K562 (cell line): ENCODE results near the gene ADAMTS20. TPM values are rescaled to one million over a fixed set of nuclear protein-coding genes. Genes with fewer than 3 reads are reported as not detected.

Experiments
- ATAC-seq: fragments of 200-7000 bp; cut with Tn5 transposase; 3 replicates; pipeline ENCODE4 v1.9.1; 2020; ENCODE audit warnings: moderate library complexity
- BruUV-seq: library from RNA; stranded (reverse); fragments of 400-500 nt; replicated peaks from 2 replicates; lab custom pipeline; 2021; lab: Mats Ljungman, UMichigan
- CTCF ChIA-PET: fragments of 300-600 bp; formaldehyde crosslinking; extraction: SDS; loops from one replicate; lab custom pipeline; 2021; ENCODE audit warnings: low intra/inter-chr PET ratio; lab: Yijun Ruan, JAX
- POLR2A ChIA-PET: fragments of 300-600, 350-650 bp; sonication (Branson Sonifier 250); formaldehyde crosslinking; extraction: SDS; loops from one replicate; lab custom pipeline; 2021; ENCODE audit warnings: antibody characterized with exemption, inconsistent platforms; lab: Yijun Ruan, JAX
- DNase-seq, 4 experiments: peaks; one replicate each; pipeline versions ENCODE4 v3.0.0 to v3.0.0-alpha.2; 2011 to 2018; ENCODE audit warnings: low spot score in 3 of 4, mixed read lengths in 3 of 4; ENCODE audit errors: extremely low read depth in 1 of 4
- FAIRE-seq: peaks from 2 replicates; lab custom pipeline; 2011; peaks lifted over from hg19 to GRCh38; lab: Jason Lieb, UNC
- H2AFZ ChIP-seq: 2 replicates; pipeline ENCODE4 v1.6.0; 2011; ENCODE audit warnings: low read depth, low read length, control low read depth, inconsistent platforms
- H3K27ac ChIP-seq: fragments of 200-600 bp; 3 replicates; pipeline ENCODE4 v1.8.0; 2011; ENCODE audit warnings: low read depth, mild to moderate bottlenecking, control low read depth, inconsistent platforms, low read length, moderate library complexity, mixed read lengths; ENCODE audit errors: extremely low read depth
- H3K27me3 ChIP-seq, 2 experiments: fragments of 300-600 bp in 1 of 2; 2 replicates in 1 of 2; 3 replicates in 1 of 2; pipeline versions ENCODE4 v1.6.0 to v1.8.0; 2011; ENCODE audit warnings: inconsistent platforms in 2 of 2, low read length in 2 of 2, mild to moderate bottlenecking in 1 of 2, mixed read lengths in 1 of 2, moderate library complexity in 1 of 2; ENCODE audit not compliant: control insufficient read depth in 2 of 2, insufficient read depth in 2 of 2
- H3K36me3 ChIP-seq: fragments of 300-600 bp; 3 replicates; pipeline ENCODE4 v1.8.0; 2011; ENCODE audit warnings: mild to moderate bottlenecking, low read length, inconsistent platforms; ENCODE audit not compliant: control insufficient read depth, insufficient read depth
- H3K4me1 ChIP-seq, 2 experiments: fragments of 200-600 bp in 1 of 2; replicated peaks in 1 of 2; 2 replicates in 1 of 2; 3 replicates in 1 of 2; pipeline versions ENCODE4 v1.5.1 to v1.8.0; 2011; ENCODE audit warnings: inconsistent platforms in 2 of 2, low read length in 2 of 2, mild to moderate bottlenecking in 1 of 2, mixed read lengths in 1 of 2, moderate library complexity in 1 of 2; ENCODE audit not compliant: control insufficient read depth in 2 of 2, insufficient read depth in 2 of 2
- H3K4me2 ChIP-seq: 2 replicates; pipeline ENCODE4 v1.6.1; 2011; ENCODE audit warnings: low read length, control low read depth, inconsistent platforms, mixed read lengths; ENCODE audit not compliant: insufficient read depth
- H3K4me3 ChIP-seq: fragments of 200-600 bp; sonication (generic), shearing (Covaris generic); 2 replicates; pipeline ENCODE4 v1.5.1; 2016; ENCODE audit warnings: control low read depth, inconsistent platforms
- H3K79me2 ChIP-seq: fragments of 200-600 bp; 3 replicates; pipeline ENCODE4 v1.8.0; 2011; ENCODE audit warnings: low read length, inconsistent platforms; ENCODE audit not compliant: control insufficient read depth, insufficient read depth
- H3K9ac ChIP-seq, 2 experiments: 2 replicates each; pipeline versions ENCODE4 v1.6.0 to v1.6.1; 2011; ENCODE audit warnings: low read depth in 2 of 2, low read length in 2 of 2, control low read depth in 1 of 2, inconsistent platforms in 1 of 2, mild to moderate bottlenecking in 1 of 2, mixed read lengths in 1 of 2; ENCODE audit not compliant: insufficient read depth in 1 of 2
- H3K9me1 ChIP-seq: one replicate; pipeline ENCODE4 v1.6.0; 2011; ENCODE audit warnings: inconsistent platforms, mild to moderate bottlenecking, low read length, moderate library complexity; ENCODE audit not compliant: control insufficient read depth, insufficient read depth
- H3K9me3 ChIP-seq: replicated peaks from 2 replicates; pipeline ENCODE4 v1.5.1; 2011; ENCODE audit warnings: low read depth, low read length, inconsistent platforms; ENCODE audit not compliant: control insufficient read depth, insufficient read depth
- H4K20me1 ChIP-seq: replicated peaks from 2 replicates; pipeline ENCODE4 v1.6.1; 2011; ENCODE audit warnings: low read length, inconsistent platforms, mixed read lengths; ENCODE audit not compliant: control insufficient read depth, insufficient read depth
- BRF1 ChIP-seq: IDR thresholded peaks from 3 replicates; pipeline ENCODE4 v1.6.1; 2011; ENCODE audit warnings: borderline replicate concordance, mild to moderate bottlenecking; ENCODE audit not compliant: insufficient read length; ENCODE audit errors: extremely low read depth
- FOXA3 ChIP-seq, 2 experiments: fragments of 450-650 bp in 1 of 2; sonication (generic) in 1 of 2; formaldehyde crosslinking; IDR thresholded peaks in 1 of 2; conservative IDR thresholded peaks in 1 of 2; 2 replicates each; pipeline versions ENCODE4 v1.4.0 to v1.8.0; 2020 to 2022; ENCODE audit warnings: mild to moderate bottlenecking in 2 of 2, missing genetic modification reagents in 1 of 2
- GATAD2A ChIP-seq: fragments of 450-650 bp; IDR thresholded peaks from 2 replicates; pipeline ENCODE4 v1.6.1; 2017
- HIVEP1 ChIP-seq: fragments of 250-450 bp; sonication (Bioruptor Pico); IDR thresholded peaks from 2 replicates; pipeline ENCODE4 v1.4.0; 2020; ENCODE audit warnings: mild to moderate bottlenecking
- KAT8 ChIP-seq: fragments of 450-650 bp; IDR thresholded peaks from 2 replicates; pipeline ENCODE4 v1.6.1; 2016; ENCODE audit warnings: low read depth, mild to moderate bottlenecking
- NFE2L1 ChIP-seq: fragments of 450-650 bp; IDR thresholded peaks from 2 replicates; pipeline ENCODE4 v1.6.1; 2016; ENCODE audit warnings: missing genetic modification characterization, low read depth, mild to moderate bottlenecking, missing compliant biosample characterization, moderate library complexity, borderline replicate concordance
- RB1 ChIP-seq: fragments of 450-650 bp; IDR thresholded peaks from 2 replicates; pipeline ENCODE4 v1.6.1; 2017; ENCODE audit warnings: low read depth, mild to moderate bottlenecking
- ZFX ChIP-seq: sonication (generic); formaldehyde crosslinking; IDR thresholded peaks from 2 replicates; pipeline ENCODE4 v1.8.0; 2022; ENCODE audit warnings: mild to moderate bottlenecking, missing genetic modification reagents, moderate library complexity
- ZNF217 ChIP-seq: sonication (generic); formaldehyde crosslinking; IDR thresholded peaks from 2 replicates; pipeline ENCODE4 v1.8.0; 2022; ENCODE audit warnings: mild to moderate bottlenecking, missing genetic modification reagents
- WGBS: fragments of 100-300 bp; shearing (Covaris generic); methylation state at CpG from one replicate; pipeline ENCODE4 v1.1.6; 2016; ENCODE audit warnings: low coverage, mixed read lengths; ENCODE audit not compliant: insufficient coverage; ENCODE audit errors: missing lambda C conversion rate; 5-methylcytosine and 5-hydroxymethylcytosine counted together
- in situ Hi-C: fragments of 300-500 bp; cut with MboI; formaldehyde crosslinking; loops from 4 replicates; pipeline ENCODE4 v1.15.0; 2018; ENCODE audit warnings: inconsistent platforms, mixed read lengths
- intact Hi-C: fragments of 100-400 bp; cut with micrococcal nuclease; formaldehyde crosslinking; loops from 2 replicates; pipeline ENCODE4 v1.14.2; 2022
- polyA plus RNA-seq, 8 experiments: library from polyadenylated mRNA; depleted of rRNA in 4 of 8; stranded (reverse) in 5 of 8; unstranded in 3 of 8; fragments of >200 nt; fragmentation: Nextera tagmentation in 2 of 8; fragmentation: Illumina TruSeq in 1 of 8; extraction: Ambion mirVana in 2 of 8; extraction: Trizol in 1 of 8; gene quantifications; 2 replicates each; pipeline versions ENCODE4 v1.2.1 to v1.2.3, GENCODE V29; 2011 to 2014; ENCODE audit warnings: inconsistent platforms in 1 of 8, missing spikeins in 1 of 8
- total RNA-seq, 7 experiments: library from RNA; depleted of rRNA in 6 of 7; stranded (reverse); fragments of >200 nt in 6 of 7; fragmentation: Illumina TruSeq in 2 of 7; extraction: Trizol in 2 of 7; gene quantifications; 2 replicates each; pipeline versions ENCODE4 v1.2.1 to v1.2.3, GENCODE V29; 2011 to 2021; ENCODE audit warnings: low replicate concordance in 1 of 7
- TF ChIP-seq, protein P1 (sequence below): fragments of 250-450 bp; sonication (Bioruptor Pico); IDR thresholded peaks from 2 replicates; pipeline ENCODE4 v1.4.0; 2020; ENCODE audit warnings: mild to moderate bottlenecking, moderate library complexity
- TF ChIP-seq, protein P2 (sequence below): fragments of 250-450 bp; sonication (Bioruptor Pico); IDR thresholded peaks from 2 replicates; pipeline ENCODE4 v1.4.0; 2020; ENCODE audit warnings: borderline replicate concordance
- TF ChIP-seq, protein P3 (sequence below): fragments of 250-450 bp; sonication (Bioruptor Pico); IDR thresholded peaks from 2 replicates; pipeline ENCODE4 v1.4.0; 2020; ENCODE audit warnings: mild to moderate bottlenecking

ADAMTS20 gene
- total and polyA plus RNA-seq, 9 of the 15 experiments (the other 6 are each of a cell fraction or from before 2014, with no cell fraction given), result 0.01 to 0.84 (median 0.07) TPM; not detected in 2

DNA sequence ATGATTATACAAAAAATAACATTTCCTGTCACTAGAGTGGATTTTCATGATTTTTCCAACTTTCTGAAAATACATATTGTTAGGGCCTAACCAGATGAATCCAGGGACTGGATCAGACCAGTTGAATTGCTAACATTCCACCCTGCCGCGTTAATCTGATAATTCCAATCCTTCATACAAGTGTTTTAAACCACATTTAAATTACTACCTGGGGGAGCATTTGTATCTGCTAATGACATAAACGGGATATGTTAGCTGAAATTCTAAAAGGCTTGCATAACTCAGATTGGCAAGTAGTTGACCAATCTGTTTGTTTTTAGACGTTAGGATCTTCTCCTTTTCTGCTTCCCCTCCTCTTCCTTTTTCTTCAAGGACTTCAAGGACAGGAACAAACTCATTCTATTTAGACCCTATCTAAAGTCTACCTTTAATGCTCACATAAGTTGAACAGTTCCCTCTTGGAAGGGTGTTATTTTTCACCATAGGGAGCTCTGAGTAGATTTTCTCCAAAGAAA is 239.0 kb downstream of the ADAMTS20 start:
- Histone ChIP-seq H3K79me2 (no peaks in the 10 kb centered on the region), H3K4me2 (no peak overlapping the region), H3K9me1 (no peaks in the 10 kb centered on the region), H3K4me3 (no peak overlapping the region), H3K27me3 (no peaks in the 10 kb centered on the region), H3K27ac (no peak overlapping the region), H3K9ac (no peak overlapping the region), H3K36me3 (no peaks in the 10 kb centered on the region), H4K20me1 (no peaks in the 10 kb centered on the region), H3K4me1 (no peaks in the 10 kb centered on the region), H2AFZ (no peak overlapping the region), H3K9me3 (no peaks in the 10 kb centered on the region)
- FAIRE-seq (no peak), DNase-seq (no peak), ATAC-seq (no peak)
- 3% methylated on average over 4 of the region's 4 CpGs for WGBS
- ChIA-PET CTCF (no interaction called here), POLR2A (no interaction called here)
- in situ Hi-C loops, result no loop called here
- BruUV-seq, result no TSS peak
- TF ChIP-seq NFE2L1 (tag), result no peak
- intact Hi-C loops, result no loop called here

DNA sequence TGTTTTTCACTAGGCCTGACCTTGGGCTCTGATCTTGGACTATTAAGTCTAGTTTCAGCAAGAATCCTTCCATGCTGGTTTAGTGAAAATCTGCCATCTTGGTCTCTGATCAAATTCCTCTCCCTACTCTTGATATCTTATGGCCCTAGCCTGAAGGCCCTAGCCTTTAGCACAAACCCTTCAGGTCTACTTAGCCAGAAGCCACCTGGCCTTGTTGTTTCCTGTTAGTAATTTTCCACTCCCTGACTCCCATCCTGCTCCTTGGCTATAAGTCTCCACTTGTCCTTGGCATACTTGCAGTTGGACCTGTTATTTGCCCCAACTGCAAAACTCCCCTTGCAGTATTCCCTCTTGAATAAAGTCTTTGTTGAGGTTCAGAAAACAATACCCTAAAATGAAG is 241.4 kb downstream of the ADAMTS20 start:
- ATAC-seq, result no peak
- H3K79me2 ChIP-seq, result no peaks in the 10 kb centered on the region
- no peaks in the 10 kb centered on the region for H3K9me1 ChIP-seq
- intact Hi-C loops, result no loop called here
- BruUV-seq, result no TSS peak
- H3K4me1 ChIP-seq, result no peaks in the 10 kb centered on the region
- H3K9ac ChIP-seq, result no peak overlapping the region
- no peak overlapping the region for H2AFZ ChIP-seq
- in situ Hi-C loops, result no loop called here
- no peaks in the 10 kb centered on the region for H3K9me3 ChIP-seq
- TF ChIP-seq ZFX, result no peak
- TF ChIP-seq, protein P1, sequence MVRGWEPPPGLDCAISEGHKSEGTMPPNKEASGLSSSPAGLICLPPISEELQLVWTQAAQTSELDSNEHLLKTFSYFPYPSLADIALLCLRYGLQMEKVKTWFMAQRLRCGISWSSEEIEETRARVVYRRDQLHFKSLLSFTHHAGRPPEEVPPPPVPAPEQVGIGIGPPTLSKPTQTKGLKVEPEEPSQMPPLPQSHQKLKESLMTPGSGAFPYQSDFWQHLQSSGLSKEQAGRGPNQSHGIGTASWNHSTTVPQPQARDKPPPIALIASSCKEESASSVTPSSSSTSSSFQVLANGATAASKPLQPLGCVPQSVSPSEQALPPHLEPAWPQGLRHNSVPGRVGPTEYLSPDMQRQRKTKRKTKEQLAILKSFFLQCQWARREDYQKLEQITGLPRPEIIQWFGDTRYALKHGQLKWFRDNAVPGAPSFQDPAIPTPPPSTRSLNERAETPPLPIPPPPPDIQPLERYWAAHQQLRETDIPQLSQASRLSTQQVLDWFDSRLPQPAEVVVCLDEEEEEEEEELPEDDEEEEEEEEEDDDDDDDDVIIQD (CRISPR knock-in tag), result no peak
- TF ChIP-seq, protein P2, sequence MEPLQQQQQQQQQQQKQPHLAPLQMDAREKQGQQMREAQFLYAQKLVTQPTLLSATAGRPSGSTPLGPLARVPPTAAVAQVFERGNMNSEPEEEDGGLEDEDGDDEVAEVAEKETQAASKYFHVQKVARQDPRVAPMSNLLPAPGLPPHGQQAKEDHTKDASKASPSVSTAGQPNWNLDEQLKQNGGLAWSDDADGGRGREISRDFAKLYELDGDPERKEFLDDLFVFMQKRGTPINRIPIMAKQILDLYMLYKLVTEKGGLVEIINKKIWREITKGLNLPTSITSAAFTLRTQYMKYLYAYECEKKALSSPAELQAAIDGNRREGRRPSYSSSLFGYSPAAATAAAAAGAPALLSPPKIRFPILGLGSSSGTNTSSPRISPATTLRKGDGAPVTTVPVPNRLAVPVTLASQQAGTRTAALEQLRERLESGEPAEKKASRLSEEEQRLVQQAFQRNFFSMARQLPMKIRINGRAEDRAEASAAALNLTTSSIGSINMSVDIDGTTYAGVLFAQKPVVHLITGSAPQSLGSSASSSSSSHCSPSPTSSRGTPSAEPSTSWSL (CRISPR knock-in tag), result no peak
- TF ChIP-seq GATAD2A, result no peak
- TF ChIP-seq RB1, result no peak
- TF ChIP-seq ZNF217 (CRISPR knock-in tag), result no peak
- no peak for TF ChIP-seq KAT8
- TF ChIP-seq, protein P3, sequence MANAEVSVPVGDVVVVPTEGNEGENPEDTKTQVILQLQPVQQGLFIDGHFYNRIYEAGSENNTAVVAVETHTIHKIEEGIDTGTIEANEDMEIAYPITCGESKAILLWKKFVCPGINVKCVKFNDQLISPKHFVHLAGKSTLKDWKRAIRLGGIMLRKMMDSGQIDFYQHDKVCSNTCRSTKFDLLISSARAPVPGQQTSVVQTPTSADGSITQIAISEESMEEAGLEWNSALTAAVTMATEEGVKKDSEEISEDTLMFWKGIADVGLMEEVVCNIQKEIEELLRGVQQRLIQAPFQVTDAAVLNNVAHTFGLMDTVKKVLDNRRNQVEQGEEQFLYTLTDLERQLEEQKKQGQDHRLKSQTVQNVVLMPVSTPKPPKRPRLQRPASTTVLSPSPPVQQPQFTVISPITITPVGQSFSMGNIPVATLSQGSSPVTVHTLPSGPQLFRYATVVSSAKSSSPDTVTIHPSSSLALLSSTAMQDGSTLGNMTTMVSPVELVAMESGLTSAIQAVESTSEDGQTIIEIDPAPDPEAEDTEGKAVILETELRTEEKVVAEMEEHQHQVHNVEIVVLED (CRISPR knock-in tag), result no peak
- no peak for TF ChIP-seq FOXA3 (CRISPR knock-in tag; conservative IDR thresholded peaks at IDR 0.05 in 1 of 2, IDR thresholded peaks at IDR 0.05 in 1 of 2)
- TF ChIP-seq HIVEP1 (CRISPR knock-in tag), result no peak
- TF ChIP-seq BRF1, result no peak
- H3K4me3 ChIP-seq, result no peak overlapping the region
- ChIA-PET CTCF (no interaction called here), POLR2A (no interaction called here)
- no peaks in the 10 kb centered on the region for H3K36me3 ChIP-seq
- no peak overlapping the region for H3K27ac ChIP-seq
- no peaks in the 10 kb centered on the region for H3K27me3 ChIP-seq
- FAIRE-seq, result no peak
- DNase-seq, result no peak
- no peak overlapping the region for H3K4me2 ChIP-seq
- H4K20me1 ChIP-seq, result no peaks in the 10 kb centered on the region
